GM18861 (cell line): ENCODE data around the gene FGGY.
"Not testable (repeated sequence)": the region's sequence is repeated elsewhere in the genome, so short reads cannot be mapped to it uniquely, and the experiment has no call there.

Experiments used
- ATAC-seq: cut with Tn5 transposase; IDR thresholded peaks from one replicate; pipeline ENCODE4 v1.9.1; 2021; ENCODE audit not compliant: unreplicated experiment

Gene FGGY

GRCh38 chr1:59539961-59540681 lies 243.2 kb downstream of the FGGY start:
- no peak for ATAC-seq

- no peak for ATAC-seq
Observed at GRCh38 chr1:59541161-59541560, 244.3 kb downstream of the FGGY start.

- ATAC-seq: no peak
Observed at GRCh38 chr1:59541891-59542290, 245.0 kb downstream of the FGGY start.

- ATAC-seq: no peak
Observed at GRCh38 chr1:59543211-59543668, 246.3 kb downstream of the FGGY start.

- ATAC-seq: no peak
Observed at GRCh38 chr1:59544615-59545293, 247.9 kb downstream of the FGGY start.

- no peak for ATAC-seq
Observed at GRCh38 chr1:59545830-59546229, 248.9 kb downstream of the FGGY start.

GRCh38 chr1:59549066-59549837 lies 252.4 kb downstream of the FGGY start:
- no peak for ATAC-seq

- no peak for ATAC-seq
Observed at GRCh38 chr1:59549903-59550302, 253.0 kb downstream of the FGGY start.

GRCh38 chr1:59552007-59552406 lies 255.1 kb downstream of the FGGY start:
- no peak for ATAC-seq

- no peak for ATAC-seq
Observed at GRCh38 chr1:59553371-59553770, 256.5 kb downstream of the FGGY start.

- ATAC-seq: no peak
Observed at GRCh38 chr1:59554011-59554663, 257.2 kb downstream of the FGGY start.

- no peak for ATAC-seq
Observed at GRCh38 chr1:59554752-59555151, 257.9 kb downstream of the FGGY start.

- ATAC-seq: no peak
Observed at GRCh38 chr1:59556398-59556797, 259.5 kb downstream of the FGGY start.

- no peak for ATAC-seq
Observed at GRCh38 chr1:59556802-59557548, 260.1 kb downstream of the FGGY start.

GRCh38 chr1:59557549-59557885 lies 260.6 kb downstream of the FGGY start:
- no peak for ATAC-seq

- not testable (repeated sequence) for ATAC-seq
Observed at GRCh38 chr1:59558580-59558979, 261.7 kb downstream of the FGGY start.

GRCh38 chr1:59560807-59561450 lies 264.0 kb downstream of the FGGY start:
- ATAC-seq: peak; percentile 88

GRCh38 chr1:59561796-59562195 lies 264.9 kb downstream of the FGGY start:
- no peak for ATAC-seq

- ATAC-seq: no peak
Observed at GRCh38 chr1:59564192-59564891, 267.4 kb downstream of the FGGY start.
